Measurements from ENCODE around the gene SPRTN.

Gene SPRTN

GRCh38 chr1:231383159-231383860 lies 45.2 kb downstream of the SPRTN start:
- Histone ChIP-seq H3K27ac (ENCODE audit: low read depth, low read length) (no peak overlapping the region), H3K36me3 (ENCODE audit: insufficient read depth, low read length) (no peaks in the 10 kb centered on the region), H3K27me3 (ENCODE audit: insufficient read depth, low read length) (no peaks in the 10 kb centered on the region), H3K4me3 (ENCODE audit: low read length) (no peak overlapping the region), H3K9me3 (ENCODE audit: insufficient read depth, low read depth, low read length) (no peaks in the 10 kb centered on the region), H3K4me1 (ENCODE audit: insufficient read depth, low read length) (no peaks in the 10 kb centered on the region), H3K9ac (ENCODE audit: low read depth, low read length) (no peak overlapping the region)
- WGBS = 89% methylated on average over 5 of the region's 5 CpGs

GRCh38 chr1:231384696-231385415 lies 46.8 kb downstream of the SPRTN start:
- H3K9me3 ChIP-seq (ENCODE audit: insufficient read depth, low read depth, low read length) = no peaks in the 10 kb centered on the region
- H3K4me1 ChIP-seq (ENCODE audit: insufficient read depth, low read length) = no peaks in the 10 kb centered on the region
- no peak overlapping the region for H3K4me3 ChIP-seq (ENCODE audit: low read length)
- H3K27ac ChIP-seq (ENCODE audit: low read depth, low read length) = no peak overlapping the region
- 94% methylated on average over 6 of the region's 6 CpGs for WGBS
- H3K9ac ChIP-seq (ENCODE audit: low read depth, low read length) = no peak overlapping the region
- H3K36me3 ChIP-seq (ENCODE audit: insufficient read depth, low read length) = no peaks in the 10 kb centered on the region
- H3K27me3 ChIP-seq (ENCODE audit: insufficient read depth, low read length) = no peaks in the 10 kb centered on the region

GRCh38 chr1:231385416-231385748 lies 47.3 kb downstream of the SPRTN start:
- H3K27ac ChIP-seq (ENCODE audit: low read depth, low read length) = no peak overlapping the region
- no peaks in the 10 kb centered on the region for H3K4me1 ChIP-seq (ENCODE audit: insufficient read depth, low read length)
- H3K27me3 ChIP-seq (ENCODE audit: insufficient read depth, low read length) = no peaks in the 10 kb centered on the region
- H3K9me3 ChIP-seq (ENCODE audit: insufficient read depth, low read depth, low read length) = no peaks in the 10 kb centered on the region
- no peaks in the 10 kb centered on the region for H3K36me3 ChIP-seq (ENCODE audit: insufficient read depth, low read length)
- 92% methylated on average over 2 of the region's 2 CpGs for WGBS
- no peak overlapping the region for H3K9ac ChIP-seq (ENCODE audit: low read depth, low read length)
- H3K4me3 ChIP-seq (ENCODE audit: low read length) = no peak overlapping the region

- Histone ChIP-seq H3K27ac (ENCODE audit: low read depth, low read length) (no peak overlapping the region), H3K27me3 (ENCODE audit: insufficient read depth, low read length) (no peaks in the 10 kb centered on the region), H3K4me1 (ENCODE audit: insufficient read depth, low read length) (no peaks in the 10 kb centered on the region), H3K4me3 (ENCODE audit: low read length) (no peak overlapping the region), H3K9ac (ENCODE audit: low read depth, low read length) (no peak overlapping the region), H3K36me3 (ENCODE audit: insufficient read depth, low read length) (no peaks in the 10 kb centered on the region), H3K9me3 (ENCODE audit: insufficient read depth, low read depth, low read length) (no peaks in the 10 kb centered on the region)
These were observed 48.4 kb downstream of the SPRTN start for GRCh38 chr1:231386466-231386865.

- Histone ChIP-seq H3K27ac (ENCODE audit: low read depth, low read length) (no peak overlapping the region), H3K4me1 (ENCODE audit: insufficient read depth, low read length) (no peaks in the 10 kb centered on the region)
These were observed 49.9 kb downstream of the SPRTN start for GRCh38 chr1:231387770-231388669.

GRCh38 chr1:231390071-231390470 lies 52.0 kb downstream of the SPRTN start:
- H3K9ac ChIP-seq (ENCODE audit: low read depth, low read length) = no peak overlapping the region
- no peaks in the 10 kb centered on the region for H3K27me3 ChIP-seq (ENCODE audit: insufficient read depth, low read length)
- H3K4me1 ChIP-seq (ENCODE audit: insufficient read depth, low read length) = peaks cover 4% of the 10 kb centered on the region; the same call in 1 of the 2 replicates
- no peaks in the 10 kb centered on the region for H3K9me3 ChIP-seq (ENCODE audit: insufficient read depth, low read depth, low read length)
- no peaks in the 10 kb centered on the region for H3K36me3 ChIP-seq (ENCODE audit: insufficient read depth, low read length)
- WGBS = 100% methylated on average over 2 of the region's 2 CpGs
- H3K27ac ChIP-seq (ENCODE audit: low read depth, low read length) = no peak overlapping the region
- no peak overlapping the region for H3K4me3 ChIP-seq (ENCODE audit: low read length)

More at GRCh38 chr1:231387770-231388669, 49.9 kb downstream of the SPRTN start:
- no peaks in the 10 kb centered on the region for H3K27me3 ChIP-seq (ENCODE audit: insufficient read depth, low read length)
- no peak overlapping the region for H3K4me3 ChIP-seq (ENCODE audit: low read length)
- 90% methylated on average over 5 of the region's 5 CpGs for WGBS
- H3K36me3 ChIP-seq (ENCODE audit: insufficient read depth, low read length) = no peaks in the 10 kb centered on the region
- H3K9me3 ChIP-seq (ENCODE audit: insufficient read depth, low read depth, low read length) = no peaks in the 10 kb centered on the region
- H3K9ac ChIP-seq (ENCODE audit: low read depth, low read length) = no peak overlapping the region

GRCh38 chr1:231392389-231393131 lies 54.5 kb downstream of the SPRTN start:
- H3K9me3 ChIP-seq (ENCODE audit: insufficient read depth, low read depth, low read length) = no peaks in the 10 kb centered on the region
- H3K4me3 ChIP-seq (ENCODE audit: low read length) = no peak overlapping the region
- H3K27ac ChIP-seq (ENCODE audit: low read depth, low read length) = no peak overlapping the region
- no peaks in the 10 kb centered on the region for H3K36me3 ChIP-seq (ENCODE audit: insufficient read depth, low read length)
- H3K27me3 ChIP-seq (ENCODE audit: insufficient read depth, low read length) = no peaks in the 10 kb centered on the region
- WGBS = 79% methylated on average over 1 of the region's 1 CpG
- H3K4me1 ChIP-seq (ENCODE audit: insufficient read depth, low read length) = peaks cover 10% of the 10 kb centered on the region; the same call in 1 of the 2 replicates
- no peak overlapping the region for H3K9ac ChIP-seq (ENCODE audit: low read depth, low read length)

GRCh38 chr1:231393668-231394067 lies 55.6 kb downstream of the SPRTN start:
- H3K4me1 ChIP-seq (ENCODE audit: insufficient read depth, low read length) = peaks cover 10% of the 10 kb centered on the region; the same call in 1 of the 2 replicates
- H3K36me3 ChIP-seq (ENCODE audit: insufficient read depth, low read length) = no peaks in the 10 kb centered on the region
- no peak overlapping the region for H3K4me3 ChIP-seq (ENCODE audit: low read length)
- H3K27ac ChIP-seq (ENCODE audit: low read depth, low read length) = no peak overlapping the region
- H3K9me3 ChIP-seq (ENCODE audit: insufficient read depth, low read depth, low read length) = no peaks in the 10 kb centered on the region
- H3K9ac ChIP-seq (ENCODE audit: low read depth, low read length) = no peak overlapping the region
- H3K27me3 ChIP-seq (ENCODE audit: insufficient read depth, low read length) = no peaks in the 10 kb centered on the region

- Histone ChIP-seq H3K9me3 (ENCODE audit: insufficient read depth, low read depth, low read length) (no peaks in the 10 kb centered on the region), H3K4me3 (ENCODE audit: low read length) (no peak overlapping the region), H3K36me3 (ENCODE audit: insufficient read depth, low read length) (no peaks in the 10 kb centered on the region), H3K27ac (ENCODE audit: low read depth, low read length) (0 out of 2 replicates have a peak overlapping the region, but pooled peaks have one; percentile 3), H3K4me1 (ENCODE audit: insufficient read depth, low read length) (peaks cover 10% of the 10 kb centered on the region; the same call in 1 of the 2 replicates), H3K27me3 (ENCODE audit: insufficient read depth, low read length) (no peaks in the 10 kb centered on the region), H3K9ac (ENCODE audit: low read depth, low read length) (no peak overlapping the region; the same call in 1 of the 2 replicates)
- 80% methylated on average over 10 of the region's 10 CpGs for WGBS
These were observed 57.2 kb downstream of the SPRTN start for GRCh38 chr1:231395076-231395997.

GRCh38 chr1:231395998-231396390 lies 57.9 kb downstream of the SPRTN start:
- Histone ChIP-seq H3K36me3 (ENCODE audit: insufficient read depth, low read length) (no peaks in the 10 kb centered on the region), H3K9me3 (ENCODE audit: insufficient read depth, low read depth, low read length) (no peaks in the 10 kb centered on the region), H3K27me3 (ENCODE audit: insufficient read depth, low read length) (no peaks in the 10 kb centered on the region), H3K27ac (ENCODE audit: low read depth, low read length) (no peak overlapping the region), H3K4me1 (ENCODE audit: insufficient read depth, low read length) (peaks cover 10% of the 10 kb centered on the region; the same call in 1 of the 2 replicates), H3K4me3 (ENCODE audit: low read length) (no peak overlapping the region), H3K9ac (ENCODE audit: low read depth, low read length) (no peak overlapping the region)
- WGBS = 94% methylated on average over 4 of the region's 4 CpGs
